HG02970 (cell line): ENCODE data around the gene C3orf18.

Experiments used
- ATAC-seq: cut with Tn5 transposase; IDR thresholded peaks from one replicate; pipeline ENCODE4 v1.9.1; 2021; ENCODE audit warnings: mild to moderate bottlenecking, moderate library complexity, moderate number of reproducible peaks; ENCODE audit not compliant: unreplicated experiment, low FRiP score

Gene C3orf18

GRCh38 chr3:50552598-50552997 lies 14.9 kb downstream of the C3orf18 start:
- ATAC-seq: no peak

- no peak for ATAC-seq
Measured at GRCh38 chr3:50551681-50552435, 15.7 kb downstream of the C3orf18 start.

- no peak for ATAC-seq
Measured at GRCh38 chr3:50551054-50551659, 16.4 kb downstream of the C3orf18 start.

GRCh38 chr3:50550079-50550736 lies 17.3 kb downstream of the C3orf18 start:
- ATAC-seq: no peak

GRCh38 chr3:50549226-50549625 lies 18.3 kb downstream of the C3orf18 start:
- ATAC-seq: no peak

GRCh38 chr3:50545781-50546180 lies 21.8 kb downstream of the C3orf18 start:
- no peak for ATAC-seq

- ATAC-seq: no peak
Measured at GRCh38 chr3:50542177-50543034, 25.1 kb downstream of the C3orf18 start.

GRCh38 chr3:50539356-50540286 lies 27.9 kb downstream of the C3orf18 start:
- no peak for ATAC-seq

- no peak for ATAC-seq
Measured at GRCh38 chr3:50537421-50538129, 30.0 kb downstream of the C3orf18 start.

GRCh38 chr3:50536471-50537180 lies 30.9 kb downstream of the C3orf18 start:
- ATAC-seq: no peak

GRCh38 chr3:50534681-50535330 lies 32.7 kb downstream of the C3orf18 start:
- no peak for ATAC-seq

GRCh38 chr3:50533807-50534461 lies 33.6 kb downstream of the C3orf18 start:
- no peak for ATAC-seq

- no peak for ATAC-seq
Measured at GRCh38 chr3:50533316-50533715, 34.2 kb downstream of the C3orf18 start.

GRCh38 chr3:50532062-50532705 lies 35.4 kb downstream of the C3orf18 start:
- ATAC-seq: no peak

- no peak for ATAC-seq
Measured at GRCh38 chr3:50531201-50531600, 36.3 kb downstream of the C3orf18 start.

GRCh38 chr3:50530001-50530970 lies 37.3 kb downstream of the C3orf18 start:
- ATAC-seq: no peak
